ENCODE data around the gene ZNF598. TPM values are rescaled to one million over a fixed set of nuclear protein-coding genes. Genes with fewer than 3 reads are reported as not detected.
A peak's percentile ranks its signal among the peaks of the same experiment; 100 is the strongest.

The ZNF598 gene
- total and polyA plus RNA-seq, 10 of the 15 experiments (the other 5 are each of a cell fraction or from before 2014, with no cell fraction given): 0.08 to 74.0 (median 14.4) TPM

- Histone ChIP-seq H3K4me1 (ENCODE audit: control insufficient read depth, insufficient read depth, low read length) (no peaks in the 10 kb centered on the region), H3K36me3 (ENCODE audit: control insufficient read depth in 2 of 2, insufficient read depth in 2 of 2, low read length in 1 of 2) (peaks cover 2 to 11% of the 10 kb centered on the region in 2 experiments; a peak in 2 of 4 replicates), H4K20me1 (ENCODE audit: control insufficient read depth, insufficient read depth) (no peaks in the 10 kb centered on the region), H3K27ac (ENCODE audit: control insufficient read depth, insufficient read depth) (no peak overlapping the region), H3K4me3 (no peak overlapping the region), H3K27me3 (replicated peaks in 1 of 2; ENCODE audit: control insufficient read depth in 2 of 2, insufficient read depth in 2 of 2, low read length in 1 of 2) (no peaks in the 10 kb centered on the region), H3K9me3 (replicated peaks; ENCODE audit: control insufficient read depth, insufficient read depth, low read length) (no peaks in the 10 kb centered on the region), H3K79me2 (ENCODE audit: control insufficient read depth, insufficient read depth, low read length) (no peaks in the 10 kb centered on the region), H3K9ac (ENCODE audit: control insufficient read depth, insufficient read depth, low read length) (no peak overlapping the region), H2AFZ (ENCODE audit: control insufficient read depth, low read depth, low read length) (no peak overlapping the region), H3K4me2 (ENCODE audit: control insufficient read depth, insufficient read depth) (no peak overlapping the region)
- 75% methylated on average over 19 of the region's 19 CpGs for WGBS (ENCODE audit: insufficient coverage, insufficient replicate concordance, low lambda C conversion rate, missing lambda C conversion rate)
- intact Hi-C loops (cut with micrococcal nuclease; ENCODE audit: unreplicated experiment): no loop called here
- in situ Hi-C loops (cut with MboI): no loop called here
- SMC1A ChIA-PET (ENCODE audit: uncharacterized antibody, unreplicated experiment): no interaction called here
- no peak for FAIRE-seq
- POLR2A ChIA-PET: no interaction called here
- RAD21 ChIA-PET (ENCODE audit: unreplicated experiment): no interaction called here
- ATAC-seq: no peak; the same call in 2 of the 3 replicates
- CTCF ChIA-PET: interaction anchor here (1.7 kb wide), 1 partner anchor 34 kb away, joined by 6 read pairs; no protein-coding TSS in a partner anchor
- no TSS peak for BruUV-seq (replicated peaks)
- TF ChIP-seq SREBF2 (IDR thresholded peaks at IDR 0.05; ENCODE audit: low read length): no peak
- peak in 1 of 3 experiments; percentile 16; a peak in 1 of 6 replicates for TF ChIP-seq CTCF (IDR thresholded peaks at IDR 0.05 in 2 of 3, conservative IDR thresholded peaks at IDR 0.05 in 1 of 3; ENCODE audit: control insufficient read depth in 2 of 3, extremely low read depth in 1 of 3, insufficient read depth in 1 of 3, low read depth in 3 of 3, low read length in 3 of 3)
- DNase-seq (ENCODE audit: low read depth, low spot score): no peak
These were observed 47.2 kb upstream of the ZNF598 start for GRCh38 chr16:2056681-2057407.

GRCh38 chr16:2056077-2056476 lies 46.5 kb upstream of the ZNF598 start:
- SMC1A ChIA-PET (ENCODE audit: uncharacterized antibody, unreplicated experiment): no interaction called here
- no TSS peak for BruUV-seq (replicated peaks)
- Histone ChIP-seq H3K4me2 (ENCODE audit: control insufficient read depth, insufficient read depth) (no peak overlapping the region), H2AFZ (ENCODE audit: control insufficient read depth, low read depth, low read length) (no peak overlapping the region), H3K36me3 (ENCODE audit: control insufficient read depth in 2 of 2, insufficient read depth in 2 of 2, low read length in 1 of 2) (peaks cover 2 to 11% of the 10 kb centered on the region in 2 experiments; a peak in 2 of 4 replicates), H3K27me3 (replicated peaks in 1 of 2; ENCODE audit: control insufficient read depth in 2 of 2, insufficient read depth in 2 of 2, low read length in 1 of 2) (no peaks in the 10 kb centered on the region), H3K4me1 (ENCODE audit: control insufficient read depth, insufficient read depth, low read length) (no peaks in the 10 kb centered on the region), H3K4me3 (no peak overlapping the region), H3K79me2 (ENCODE audit: control insufficient read depth, insufficient read depth, low read length) (no peaks in the 10 kb centered on the region), H3K9ac (ENCODE audit: control insufficient read depth, insufficient read depth, low read length) (no peak overlapping the region), H3K9me3 (replicated peaks; ENCODE audit: control insufficient read depth, insufficient read depth, low read length) (no peaks in the 10 kb centered on the region), H3K27ac (ENCODE audit: control insufficient read depth, insufficient read depth) (no peak overlapping the region), H4K20me1 (ENCODE audit: control insufficient read depth, insufficient read depth) (no peaks in the 10 kb centered on the region)
- no peak for DNase-seq (ENCODE audit: low read depth, low spot score)
- intact Hi-C loops (cut with micrococcal nuclease; ENCODE audit: unreplicated experiment): no loop called here
- FAIRE-seq: no peak
- 50% methylated on average over 15 of the region's 15 CpGs for WGBS (ENCODE audit: insufficient coverage, insufficient replicate concordance, low lambda C conversion rate, missing lambda C conversion rate)
- POLR2A ChIA-PET: no interaction called here
- peak in 2 of 3 experiments; percentile 12; a peak in 1 of 6 replicates for TF ChIP-seq CTCF (IDR thresholded peaks at IDR 0.05 in 2 of 3, conservative IDR thresholded peaks at IDR 0.05 in 1 of 3; ENCODE audit: control insufficient read depth in 2 of 3, extremely low read depth in 1 of 3, insufficient read depth in 1 of 3, low read depth in 3 of 3, low read length in 3 of 3)
- TF ChIP-seq PAX5 (IDR thresholded peaks at IDR 0.05; ENCODE audit: borderline replicate concordance, low read depth, low read length): no peak
- TF ChIP-seq LARP7 (IDR thresholded peaks at IDR 0.05): no peak
- no peak for TF ChIP-seq KAT2A (conservative IDR thresholded peaks at IDR 0.05; ENCODE audit: control insufficient read depth, low read depth, low read length)
- 0 out of 3 replicates have a peak, but pooled peaks have one; percentile 19 for ATAC-seq
- RAD21 ChIA-PET (ENCODE audit: unreplicated experiment): no interaction called here
- CTCF ChIA-PET: interaction anchor here (1.0 to 1.7 kb wide), 3 partner anchors 24 to 170 kb away, joined by 3 to 6 read pairs (median 3); no protein-coding TSS in a partner anchor
- in situ Hi-C loops (cut with MboI): no loop called here
